Skeletal muscle satellite cell (primary cell): ENCODE data around the gene EPB41L4A.

Experiments used
- H3K27me3 ChIP-seq: 2 replicates; pipeline ENCODE4 v1.7.0; 2013; ENCODE audit warnings: low read length; ENCODE audit not compliant: control insufficient read depth, insufficient read depth
- H3K36me3 ChIP-seq: 2 replicates; pipeline ENCODE4 v1.7.0; 2013; ENCODE audit warnings: mild to moderate bottlenecking, control low read depth, low read length; ENCODE audit not compliant: insufficient read depth
- H3K4me1 ChIP-seq: 2 replicates; pipeline ENCODE4 v1.7.0; 2013; ENCODE audit warnings: low read length; ENCODE audit not compliant: control insufficient read depth, insufficient read depth
- H3K4me2 ChIP-seq: 2 replicates; pipeline ENCODE4 v1.7.0; 2013; ENCODE audit warnings: mild to moderate bottlenecking, low read length
- H3K4me3 ChIP-seq: 2 replicates; pipeline ENCODE4 v1.7.0; 2013; ENCODE audit warnings: low read length
- H3K9ac ChIP-seq: 2 replicates; pipeline ENCODE4 v1.7.0; 2013; ENCODE audit warnings: mild to moderate bottlenecking, low read depth, low read length, moderate library complexity
- H3K9me3 ChIP-seq: replicated peaks from 2 replicates; pipeline ENCODE4 v1.7.0; 2013; ENCODE audit warnings: mild to moderate bottlenecking, control low read depth, low read length

EPB41L4A gene

DNA sequence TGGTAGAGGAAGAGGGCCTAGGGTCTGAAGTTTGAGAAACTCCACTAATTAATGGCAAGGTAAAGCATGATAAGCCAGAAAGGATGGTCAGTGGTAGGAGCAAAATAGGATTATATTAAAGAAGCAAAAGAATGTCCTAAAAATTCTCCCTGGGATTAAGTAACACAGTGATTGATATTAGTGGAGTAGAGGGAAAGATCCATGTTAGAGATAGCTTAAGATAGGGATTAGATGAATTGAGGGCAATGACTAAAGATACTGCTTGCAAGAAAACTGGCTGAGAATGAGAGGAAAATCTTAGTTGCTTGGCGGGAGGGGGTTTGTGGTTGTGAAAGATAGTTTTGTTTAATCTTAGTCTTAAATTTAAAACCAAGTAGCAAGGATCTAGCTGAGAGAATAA lies 255.6 kb downstream of the EPB41L4A start:
- peaks cover 16% of the 10 kb centered on the region for H3K4me1 ChIP-seq
- H3K36me3 ChIP-seq: peaks cover 45% of the 10 kb centered on the region
- H3K4me2 ChIP-seq: no peak overlapping the region
- no peaks in the 10 kb centered on the region for H3K9me3 ChIP-seq
- H3K9ac ChIP-seq: no peak overlapping the region
- no peaks in the 10 kb centered on the region for H3K27me3 ChIP-seq
- H3K4me3 ChIP-seq: no peak overlapping the region

DNA sequence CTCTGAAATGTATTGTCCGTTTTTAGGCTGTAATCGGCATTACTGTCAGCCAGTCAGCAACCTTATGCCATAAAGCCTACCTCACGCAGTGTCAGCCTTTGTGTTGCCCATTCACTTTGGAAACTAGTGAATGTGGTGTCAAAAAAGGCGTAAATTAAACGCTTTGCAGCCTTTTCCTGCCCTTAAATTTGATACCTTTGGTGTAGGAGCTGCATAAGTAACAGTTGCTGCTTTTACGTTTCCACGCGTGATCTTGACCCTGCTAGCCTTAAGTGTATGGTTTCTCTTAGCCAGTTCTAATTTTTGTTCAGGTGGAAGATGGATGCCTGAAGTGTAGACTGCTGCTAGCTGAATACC lies 257.7 kb downstream of the EPB41L4A start:
- Histone ChIP-seq H3K27me3 (no peaks in the 10 kb centered on the region), H3K4me2 (peak overlapping the region; percentile 93)

DNA sequence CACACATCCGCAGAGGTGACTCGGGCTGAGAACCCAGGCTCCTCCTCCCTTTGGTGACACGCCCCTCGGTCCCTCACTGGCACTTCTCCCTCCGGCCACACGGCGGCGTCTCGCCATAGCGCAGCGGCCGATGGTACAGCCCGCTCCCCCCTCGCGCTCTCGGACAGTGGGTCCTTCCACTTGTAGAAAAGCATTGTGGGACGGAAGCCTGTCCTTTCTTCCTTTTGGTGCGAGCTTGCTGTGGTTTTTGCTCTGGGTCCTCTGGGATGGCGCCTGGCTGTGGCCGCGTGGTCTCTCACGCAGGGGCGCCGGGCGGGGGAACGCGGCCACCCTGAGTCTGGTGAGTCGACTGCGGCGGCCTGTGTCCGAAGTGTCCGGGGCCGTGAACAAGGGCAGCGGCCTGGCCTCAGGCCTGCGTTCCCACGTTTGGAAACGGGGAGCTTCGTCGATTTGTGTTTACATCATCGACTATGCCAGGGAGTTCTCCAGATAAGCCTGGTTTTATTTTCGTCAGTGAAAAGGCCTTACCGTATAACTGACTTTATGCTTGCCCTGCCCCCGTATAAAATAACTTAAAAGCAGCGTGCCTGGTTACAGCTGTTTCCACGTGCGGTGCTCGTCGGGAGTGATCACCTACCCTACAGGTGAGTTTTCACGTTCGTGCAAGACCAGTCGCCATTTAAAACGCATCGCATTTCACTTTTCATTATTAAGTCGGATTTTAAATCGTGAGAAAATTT lies 258.3 kb downstream of the EPB41L4A start:
- Histone ChIP-seq H3K27me3 (no peaks in the 10 kb centered on the region), H3K36me3 (peaks cover 38% of the 10 kb centered on the region)

More for the DNA sequence above, 257.7 kb downstream of the EPB41L4A start:
- Histone ChIP-seq H3K36me3 (peaks cover 44% of the 10 kb centered on the region), H3K9ac (peak overlapping the region; percentile 95), H3K4me1 (peaks cover 16% of the 10 kb centered on the region), H3K4me3 (peak overlapping the region; percentile 84), H3K9me3 (no peaks in the 10 kb centered on the region)

DNA sequence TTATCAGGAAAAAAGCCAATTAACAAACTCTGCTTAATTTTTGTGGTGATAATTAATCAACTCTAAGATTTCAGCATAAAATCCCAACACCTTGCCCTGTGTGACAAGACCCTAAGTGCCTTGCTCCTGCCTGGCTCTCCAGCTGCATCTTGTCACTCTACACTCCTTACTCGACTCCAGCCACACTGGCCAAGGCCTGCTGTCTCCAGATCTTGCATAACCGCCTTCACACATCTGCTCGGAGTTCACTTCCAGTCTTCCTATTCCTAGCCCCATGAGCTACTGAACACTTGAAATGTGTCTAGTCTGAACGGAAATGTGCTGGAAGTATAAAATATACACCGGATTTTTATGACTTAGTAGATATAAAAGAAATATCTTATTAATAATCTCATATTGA lies 259.6 kb downstream of the EPB41L4A start:
- Histone ChIP-seq H3K4me3 (no peak overlapping the region), H3K9ac (no peak overlapping the region), H3K9me3 (no peaks in the 10 kb centered on the region), H3K36me3 (peaks cover 27% of the 10 kb centered on the region), H3K4me1 (peaks cover 25% of the 10 kb centered on the region), H3K4me2 (no peak overlapping the region), H3K27me3 (no peaks in the 10 kb centered on the region)

More for the DNA sequence above, 258.3 kb downstream of the EPB41L4A start:
- Histone ChIP-seq H3K4me2 (peak overlapping the region; percentile 93), H3K4me3 (peak overlapping the region; percentile 84), H3K4me1 (peaks cover 16% of the 10 kb centered on the region), H3K9ac (peak overlapping the region; percentile 95), H3K9me3 (no peaks in the 10 kb centered on the region)

DNA sequence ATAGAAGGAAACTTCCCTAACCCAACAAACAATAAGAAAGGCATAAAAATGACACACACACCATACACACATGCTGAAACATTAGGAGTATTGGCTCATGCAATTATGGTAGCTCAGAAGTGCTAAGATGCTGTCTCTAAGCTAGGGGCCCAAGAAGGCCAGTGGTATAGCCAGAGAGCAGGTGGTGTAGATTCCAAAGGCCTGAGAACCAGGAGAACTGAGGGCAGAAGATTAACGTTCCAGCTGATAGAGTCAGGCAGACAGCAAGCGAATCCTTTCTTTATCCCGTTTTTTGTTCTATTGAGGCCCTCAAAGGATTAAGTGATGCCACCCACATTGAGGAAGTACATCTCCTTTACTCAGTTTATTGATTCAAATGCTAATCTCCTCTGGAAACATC lies 262.9 kb downstream of the EPB41L4A start:
- Histone ChIP-seq H3K27me3 (no peaks in the 10 kb centered on the region), H3K4me1 (peaks cover 13% of the 10 kb centered on the region), H3K9ac (no peak overlapping the region), H3K36me3 (no peaks in the 10 kb centered on the region), H3K4me2 (no peak overlapping the region), H3K4me3 (no peak overlapping the region), H3K9me3 (no peaks in the 10 kb centered on the region)

DNA sequence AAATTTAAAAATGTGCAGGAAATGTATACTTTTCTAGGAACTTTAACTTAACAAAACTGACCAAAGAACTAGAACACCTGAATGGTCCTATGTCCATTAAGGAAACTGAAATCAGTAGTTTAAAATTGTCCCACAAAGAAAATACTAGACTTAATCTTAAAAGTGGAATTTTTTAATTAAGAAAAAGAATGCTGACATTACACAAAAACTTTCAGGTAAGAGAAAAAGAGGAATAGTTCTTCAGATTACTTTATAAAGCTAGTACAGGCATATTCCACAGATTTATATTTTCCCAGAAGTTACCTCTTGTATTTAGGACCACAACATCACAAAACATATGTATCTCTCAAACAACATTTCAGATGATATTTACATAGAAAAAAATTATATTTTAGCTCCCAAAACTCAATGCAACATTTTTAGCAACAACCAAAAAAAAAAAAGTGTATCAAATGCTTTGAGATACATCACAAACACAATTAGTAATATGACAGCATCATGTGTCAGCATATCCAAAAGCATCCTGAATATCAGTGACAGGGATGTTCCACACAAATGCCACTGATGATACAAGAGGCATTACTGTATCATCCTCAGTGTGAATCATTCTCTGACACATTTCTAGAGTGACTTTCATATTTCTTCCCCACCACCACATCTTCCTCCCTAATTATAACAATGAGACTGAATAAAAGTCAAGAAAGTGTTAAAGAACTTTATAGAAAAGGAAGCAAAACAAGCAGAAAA lies 264.0 kb downstream of the EPB41L4A start:
- Histone ChIP-seq H3K9ac (no peak overlapping the region), H3K4me2 (no peak overlapping the region), H3K9me3 (no peaks in the 10 kb centered on the region)

DNA sequence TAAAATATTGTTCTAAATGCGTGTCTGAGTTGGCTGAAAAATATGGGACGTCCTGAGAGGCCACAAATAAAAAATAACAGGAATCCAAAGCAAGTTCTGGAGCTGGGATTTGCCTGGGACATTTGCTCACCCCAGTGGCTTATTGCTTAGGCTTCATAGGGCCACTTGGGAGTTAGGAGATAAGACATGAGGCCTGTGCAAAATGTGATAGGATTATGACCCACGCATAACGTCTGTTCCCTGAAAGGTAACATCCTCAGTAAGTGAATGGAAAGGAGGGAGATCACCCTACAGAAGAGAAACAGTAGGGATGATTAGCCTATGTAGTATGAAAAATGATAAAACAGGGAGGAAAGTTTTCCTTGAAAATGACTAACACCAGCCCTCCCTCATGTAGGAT lies 269.4 kb downstream of the EPB41L4A start:
- H3K27me3 ChIP-seq: no peaks in the 10 kb centered on the region
- no peak overlapping the region for H3K9ac ChIP-seq
- H3K4me3 ChIP-seq: no peak overlapping the region
- no peaks in the 10 kb centered on the region for H3K36me3 ChIP-seq
- peaks cover 13% of the 10 kb centered on the region for H3K4me1 ChIP-seq
- H3K4me2 ChIP-seq: no peak overlapping the region
- H3K9me3 ChIP-seq: no peaks in the 10 kb centered on the region

More for the DNA sequence above, 264.0 kb downstream of the EPB41L4A start:
- Histone ChIP-seq H3K36me3 (no peaks in the 10 kb centered on the region), H3K27me3 (no peaks in the 10 kb centered on the region), H3K4me3 (no peak overlapping the region), H3K4me1 (peaks cover 9% of the 10 kb centered on the region)

DNA sequence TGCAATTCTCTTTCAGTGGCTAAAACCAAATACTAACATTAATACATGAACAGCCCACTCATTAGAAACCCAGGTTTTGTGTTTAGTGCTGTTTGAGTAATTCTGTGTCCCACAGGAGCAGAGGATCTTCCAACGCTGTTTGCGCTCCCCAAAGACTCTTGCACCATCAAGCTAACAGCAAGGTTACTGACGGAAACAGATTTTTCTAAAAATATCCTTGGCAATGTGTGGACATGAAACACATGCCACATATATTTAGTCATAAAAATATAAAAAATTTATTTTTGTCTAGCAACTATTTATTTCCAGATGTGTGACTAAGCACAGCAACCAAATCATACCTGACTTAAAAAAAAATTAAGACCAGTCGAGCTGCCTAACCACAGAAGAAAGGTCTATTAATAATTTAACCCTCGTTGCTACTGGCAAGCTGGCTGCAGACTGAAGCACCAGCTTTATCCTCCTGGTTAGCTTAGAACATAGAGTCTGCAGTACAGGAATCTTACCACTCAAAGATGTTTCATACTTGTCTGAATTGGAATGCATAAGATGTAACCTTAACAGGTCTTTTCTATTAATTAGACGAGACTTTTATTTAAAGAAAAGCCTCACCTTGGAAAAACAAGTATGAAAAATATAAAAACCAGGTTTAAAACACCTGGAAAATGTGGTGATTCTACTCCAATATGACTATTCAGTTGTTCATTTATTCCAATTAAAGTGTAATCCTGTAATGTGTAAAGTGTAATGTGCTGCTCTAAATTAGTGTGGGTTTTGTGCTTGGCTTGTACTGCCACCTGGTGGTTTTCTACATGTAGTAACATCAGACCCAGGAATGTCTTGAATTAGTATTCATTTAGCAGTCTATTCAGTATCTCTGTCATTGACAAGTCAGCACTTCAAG lies 272.5 kb downstream of the EPB41L4A start:
- Histone ChIP-seq H3K36me3 (no peaks in the 10 kb centered on the region), H3K27me3 (no peaks in the 10 kb centered on the region), H3K9ac (peak overlapping the region; percentile 60), H3K9me3 (no peaks in the 10 kb centered on the region), H3K4me1 (peaks cover 21% of the 10 kb centered on the region), H3K4me2 (peak overlapping the region; percentile 48), H3K4me3 (no peak overlapping the region)

DNA sequence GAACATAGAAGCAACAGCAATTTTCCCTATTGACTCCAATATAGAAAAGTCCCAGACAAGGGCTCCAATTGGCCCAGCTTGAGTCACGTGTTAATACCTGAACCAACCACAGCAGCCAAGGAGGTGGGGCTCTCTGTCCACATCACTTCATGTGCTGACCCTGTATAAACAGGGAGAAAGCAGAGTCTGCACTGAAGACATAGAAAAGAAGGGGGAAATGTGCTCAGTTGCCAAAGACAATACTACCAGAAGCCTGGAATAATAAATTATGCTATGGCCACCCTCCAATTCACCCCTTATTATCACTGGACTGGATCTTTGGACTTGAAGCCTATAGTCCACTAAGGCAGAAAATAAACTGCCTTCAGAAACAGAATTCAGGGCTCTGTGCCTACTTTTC lies 275.4 kb downstream of the EPB41L4A start:
- H3K27me3 ChIP-seq: no peaks in the 10 kb centered on the region

DNA sequence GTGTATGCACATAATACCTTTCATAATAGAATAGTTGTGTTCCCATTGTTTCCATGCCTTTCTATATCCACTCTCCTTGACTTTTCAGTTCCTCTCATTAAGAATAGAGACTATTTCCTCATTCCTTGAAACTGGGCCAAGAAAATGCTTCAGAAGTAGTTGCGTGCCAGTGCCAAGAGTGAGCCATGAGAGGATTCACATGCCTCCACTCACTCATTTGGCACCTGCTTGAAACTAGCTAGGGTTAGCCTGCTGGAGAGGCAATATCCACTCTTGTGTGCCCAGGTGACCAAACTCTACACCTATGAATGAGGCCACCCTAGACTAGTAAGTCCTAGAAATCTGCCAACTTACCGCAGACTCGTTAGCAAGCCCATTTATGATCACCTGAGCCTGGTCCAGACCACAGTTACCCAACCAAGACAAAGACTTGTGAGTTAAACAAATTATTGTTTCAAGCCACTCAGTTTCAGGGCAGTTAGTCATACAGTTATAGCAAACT lies 276.3 kb downstream of the EPB41L4A start:
- Histone ChIP-seq H3K9me3 (no peaks in the 10 kb centered on the region), H3K9ac (no peak overlapping the region), H3K4me2 (no peak overlapping the region), H3K36me3 (no peaks in the 10 kb centered on the region), H3K27me3 (no peaks in the 10 kb centered on the region), H3K4me1 (peaks cover 21% of the 10 kb centered on the region), H3K4me3 (no peak overlapping the region)

More for the DNA sequence above, 275.4 kb downstream of the EPB41L4A start:
- H3K9ac ChIP-seq: no peak overlapping the region
- no peak overlapping the region for H3K4me2 ChIP-seq
- no peaks in the 10 kb centered on the region for H3K36me3 ChIP-seq
- H3K9me3 ChIP-seq: no peaks in the 10 kb centered on the region
- peaks cover 21% of the 10 kb centered on the region for H3K4me1 ChIP-seq
- H3K4me3 ChIP-seq: no peak overlapping the region

DNA sequence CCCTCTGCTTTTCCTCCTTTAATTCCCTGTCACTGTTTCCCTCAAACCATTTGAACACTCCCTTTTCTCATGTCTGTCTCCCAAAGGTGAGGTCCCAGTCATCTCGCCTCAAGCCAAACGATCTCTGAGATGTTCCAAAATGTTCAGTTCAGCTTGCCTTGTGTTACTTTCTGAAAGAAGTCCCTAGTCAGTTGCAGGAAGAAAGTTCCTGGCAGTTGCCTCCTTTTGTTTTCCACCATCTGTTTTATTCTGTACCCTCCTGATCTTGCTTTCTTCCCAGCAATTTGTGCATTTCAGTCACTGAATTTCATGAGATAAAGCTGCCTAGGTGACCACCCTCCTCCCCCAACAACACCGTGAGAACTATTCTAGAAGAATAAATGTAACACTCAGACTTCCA lies 277.5 kb downstream of the EPB41L4A start:
- Histone ChIP-seq H3K9me3 (no peaks in the 10 kb centered on the region), H3K36me3 (no peaks in the 10 kb centered on the region), H3K9ac (no peak overlapping the region), H3K4me1 (peaks cover 18% of the 10 kb centered on the region), H3K4me2 (no peak overlapping the region), H3K4me3 (no peak overlapping the region), H3K27me3 (no peaks in the 10 kb centered on the region)
